ENCODE data around the gene PDGFB.
"Not testable (repeated sequence)": the region's sequence is repeated elsewhere in the genome, so short reads cannot be mapped to it uniquely, and the experiment has no call there.

The PDGFB gene

DNA sequence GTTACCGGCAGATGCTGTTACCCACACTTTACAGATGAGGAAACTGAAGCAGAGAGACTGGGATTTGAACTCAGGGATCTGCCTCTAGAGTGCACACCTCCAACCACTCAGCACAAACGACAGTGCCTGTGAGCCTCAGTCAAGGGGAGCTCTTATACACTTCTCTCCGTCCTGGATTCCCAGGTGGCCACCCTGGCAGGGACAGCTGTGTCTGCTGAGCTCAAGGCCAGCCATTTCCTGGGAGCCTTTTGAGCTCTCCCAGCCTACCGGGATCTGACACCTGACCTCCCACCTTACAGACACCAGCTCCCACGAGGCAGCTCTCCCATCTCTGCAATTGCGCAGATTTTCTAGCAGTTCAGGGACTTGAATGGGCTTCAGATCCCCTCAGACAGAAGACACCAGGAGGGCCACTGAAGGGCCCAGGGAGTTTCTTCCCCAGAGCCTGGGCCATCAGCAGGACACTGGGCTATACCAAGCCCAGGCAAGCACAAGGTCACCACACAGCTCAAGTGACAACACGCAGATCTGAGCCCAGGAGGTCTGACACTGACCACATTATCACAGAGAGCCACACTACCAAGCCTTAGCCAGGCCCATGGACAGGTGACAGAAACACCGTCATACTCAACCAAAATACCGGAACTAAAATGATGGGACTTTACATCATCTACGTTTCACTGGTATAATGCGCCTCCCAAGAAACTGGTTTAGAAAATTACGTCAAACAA, 17.1 kb downstream of the PDGFB start:
- no peak for DNase-seq (ENCODE audit: low spot score)

DNA sequence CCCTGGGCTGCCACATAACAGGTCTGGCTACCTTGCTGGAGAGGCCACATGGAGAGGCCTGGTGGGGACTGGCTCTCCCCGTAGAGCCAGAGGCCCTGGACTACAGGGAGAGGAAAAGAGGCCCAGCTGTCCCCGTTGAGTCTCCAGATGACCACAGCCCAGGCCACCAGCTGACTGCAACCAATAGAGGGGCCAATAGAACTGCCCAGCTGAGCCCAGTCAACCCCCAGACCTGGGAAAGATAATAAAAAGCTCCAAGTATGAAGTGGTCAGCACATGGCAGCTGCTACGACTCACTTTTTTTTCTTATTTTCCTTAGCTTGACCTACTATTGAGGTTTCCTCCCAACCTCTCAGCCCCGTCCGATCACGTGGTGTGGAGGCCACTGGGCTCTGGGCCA, 18.4 kb downstream of the PDGFB start:
- DNase-seq (ENCODE audit: low spot score) = no peak

DNA sequence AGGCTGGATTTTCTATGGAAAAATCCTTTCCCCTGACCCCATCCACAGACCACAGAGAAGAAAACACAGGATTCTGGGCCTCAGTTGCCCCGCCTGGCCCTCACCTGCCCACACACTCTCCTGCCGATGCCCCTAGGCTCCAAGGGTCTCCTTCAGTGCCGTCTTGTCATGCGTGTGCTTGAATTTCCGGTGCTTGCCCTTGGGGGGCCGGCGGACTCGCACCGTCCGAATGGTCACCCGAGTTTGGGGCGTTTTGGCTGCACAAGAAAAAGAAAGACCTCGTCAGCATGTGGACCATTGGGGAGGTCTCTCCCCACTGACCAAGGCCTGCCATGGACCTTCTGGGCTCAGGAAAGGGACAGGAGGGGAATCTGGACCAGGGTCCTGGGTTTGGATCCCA, 19.2 kb downstream of the PDGFB start:
- DNase-seq (ENCODE audit: low spot score) = no peak

DNA sequence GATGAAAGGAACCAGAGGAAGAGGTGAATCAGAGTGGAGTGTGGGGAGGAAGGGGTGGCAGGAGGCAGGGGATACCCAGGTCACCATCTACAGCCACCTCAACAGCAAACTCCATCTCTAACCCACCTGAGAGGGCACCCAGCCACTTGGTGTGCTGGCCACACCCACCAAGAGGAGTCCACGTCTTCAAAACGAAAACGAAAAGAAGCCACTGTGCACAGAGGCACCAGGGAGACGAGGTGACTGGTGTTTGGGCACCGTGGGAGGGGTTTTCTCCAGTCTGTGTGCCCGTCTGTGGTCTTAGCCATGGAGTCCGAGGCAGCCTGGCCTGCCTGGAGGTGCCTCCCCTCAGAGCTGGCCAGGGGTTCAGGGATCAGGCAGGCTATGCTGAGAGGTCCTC, 20.2 kb downstream of the PDGFB start:
- no peak for DNase-seq (ENCODE audit: low spot score)

DNA sequence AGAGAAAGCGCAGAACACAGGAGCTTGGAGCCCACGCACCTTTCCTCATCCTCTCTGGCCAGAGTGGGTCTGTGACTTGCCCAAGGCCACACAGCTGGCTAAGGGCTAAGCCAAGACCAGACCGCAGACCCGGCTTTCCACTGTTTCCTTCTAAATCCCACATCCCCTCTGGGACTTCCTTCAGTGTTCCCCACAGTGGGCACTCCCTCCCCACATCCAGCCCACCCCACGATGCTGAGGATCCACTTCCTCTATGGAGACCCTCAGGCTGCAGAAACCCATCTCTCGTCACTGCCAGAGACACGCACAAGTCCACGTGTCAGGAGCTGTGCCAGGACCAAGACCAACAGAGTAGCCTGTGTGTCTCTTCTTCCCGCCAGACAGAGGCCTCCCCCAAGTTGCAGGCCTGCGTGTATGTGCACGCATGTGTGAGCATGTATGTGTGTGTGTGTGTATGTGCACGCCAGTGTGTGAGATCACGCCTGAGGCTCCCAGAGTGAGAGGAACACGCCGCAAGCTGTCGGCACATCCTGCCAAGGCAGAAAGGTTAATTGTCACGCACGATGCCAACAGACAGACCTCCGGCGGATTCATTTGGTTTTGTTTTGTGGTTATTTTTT, 21.6 kb downstream of the PDGFB start:
- DNase-seq (ENCODE audit: low spot score) = no peak

DNA sequence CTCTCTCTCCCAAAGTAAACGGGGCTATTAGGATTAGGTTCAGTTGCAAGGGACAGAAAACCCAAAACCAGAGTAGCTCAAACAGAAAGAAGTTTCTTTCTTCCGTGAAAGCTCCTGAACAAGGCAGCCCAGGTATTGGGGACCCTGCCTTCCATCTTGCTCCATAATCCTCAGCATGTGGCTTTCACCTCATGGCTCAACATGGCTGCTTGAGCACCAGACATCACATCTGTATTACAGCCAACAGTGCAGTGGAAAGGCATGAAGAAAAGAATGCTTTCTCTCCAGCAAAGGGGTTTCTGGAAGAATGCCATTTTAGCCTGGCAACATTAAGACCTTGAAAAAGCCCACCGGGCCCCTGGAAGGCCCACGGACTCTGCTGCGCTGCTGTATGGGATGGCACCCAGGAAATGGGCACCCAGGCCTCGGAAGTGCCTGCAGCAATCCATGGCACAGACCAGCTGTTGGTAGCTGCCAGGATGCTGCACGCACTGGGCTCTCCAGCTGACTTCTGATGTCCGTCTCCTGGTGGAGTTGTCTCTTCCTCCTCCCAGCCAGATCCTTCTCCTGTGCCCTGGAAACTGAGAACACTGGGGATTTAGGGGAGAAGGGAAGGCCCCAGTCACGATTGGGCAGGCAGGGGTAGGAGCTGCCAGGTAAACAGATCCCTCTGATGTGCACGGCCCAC, 22.6 kb downstream of the PDGFB start:
- no peak for DNase-seq (ENCODE audit: low spot score)

DNA sequence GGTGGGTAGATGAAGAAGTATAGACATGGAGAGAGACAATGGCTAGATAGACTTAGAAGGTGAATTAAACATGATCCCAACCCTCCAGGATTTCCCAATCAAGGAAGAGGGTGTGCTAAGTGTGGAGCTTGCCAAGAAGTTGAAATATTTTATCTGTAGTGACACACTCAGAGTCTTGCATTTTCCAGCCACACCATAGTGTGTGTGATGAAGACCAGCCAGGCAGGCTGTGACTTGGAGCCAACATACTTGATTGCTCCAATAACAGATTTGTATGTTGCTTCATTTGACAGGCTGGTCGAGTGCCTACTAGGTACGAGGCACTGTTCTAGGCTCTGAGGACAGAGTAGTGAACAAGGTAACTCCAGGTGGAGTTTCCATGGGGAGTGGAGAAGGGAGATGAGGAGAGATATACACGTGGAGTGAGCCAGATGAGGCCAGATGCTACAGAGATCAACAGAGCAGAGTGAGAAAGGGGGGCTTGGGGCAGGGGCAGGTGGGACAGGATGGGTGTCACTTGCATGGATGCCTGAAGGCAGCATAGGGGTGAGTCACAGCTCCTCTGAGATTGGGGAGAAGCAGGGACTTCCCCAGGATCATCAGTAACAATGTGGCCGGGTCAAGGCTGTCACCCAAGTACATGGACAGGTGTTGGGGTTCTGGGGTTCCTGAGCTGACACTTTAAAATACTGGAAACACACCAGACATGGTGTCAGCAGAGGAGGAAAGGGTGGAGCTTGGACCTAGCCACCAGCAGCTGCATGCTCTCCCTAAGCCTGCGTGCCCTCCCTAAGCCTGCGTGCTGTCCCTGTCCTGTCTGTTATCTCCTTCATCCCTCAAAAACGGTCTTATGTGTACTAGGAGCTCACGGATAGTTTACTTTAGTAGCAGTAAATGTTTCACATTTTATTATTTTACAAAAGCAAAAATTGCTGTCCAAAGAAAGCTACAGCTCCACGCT, 23.6 kb downstream of the PDGFB start:
- peak; percentile 29 for DNase-seq (ENCODE audit: low spot score)

- DNase-seq (ENCODE audit: low spot score) = no peak
These were observed 24.3 kb downstream of the PDGFB start for GRCh38 chr22:39220450-39220849.

- no peak for DNase-seq (ENCODE audit: low spot score)
These were observed 25.4 kb downstream of the PDGFB start for GRCh38 chr22:39219071-39220039.

DNA sequence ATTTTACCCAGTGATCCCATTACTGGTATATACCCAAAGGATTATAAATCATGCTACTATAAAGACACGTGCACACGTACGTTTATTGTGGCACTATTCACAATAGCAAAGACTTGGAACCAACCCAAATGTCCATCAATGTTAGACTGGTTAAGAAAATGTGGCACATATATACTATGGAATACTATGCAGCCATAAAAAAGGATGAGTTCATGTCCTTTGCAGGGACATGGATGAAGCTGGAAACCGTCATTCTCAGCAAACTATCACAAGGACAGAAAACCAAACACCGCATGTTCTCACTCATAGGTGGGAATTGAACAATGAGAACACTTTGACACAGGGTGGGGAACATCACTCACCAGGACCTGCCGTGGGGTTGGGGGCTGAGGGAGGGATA, 26.4 kb downstream of the PDGFB start:
- DNase-seq (ENCODE audit: low spot score) = not testable (repeated sequence)

DNA sequence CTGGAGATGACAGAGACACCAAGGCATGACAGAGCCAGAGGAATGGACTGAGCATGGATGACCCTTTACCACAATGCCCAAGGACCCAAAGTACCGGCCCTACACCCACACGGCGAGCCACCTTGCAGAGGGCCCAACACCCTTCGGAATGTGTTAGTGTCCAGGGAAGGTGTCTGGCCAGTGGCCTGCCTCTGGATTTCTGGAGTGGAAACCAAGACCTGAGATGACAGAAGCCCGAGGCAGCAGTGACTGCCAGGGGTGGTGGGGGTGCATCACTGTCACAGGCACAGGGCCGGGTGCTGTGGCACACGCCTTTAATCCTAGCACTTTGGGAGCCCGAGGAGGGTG, 28.7 kb downstream of the PDGFB start:
- no peak for DNase-seq (ENCODE audit: low spot score)

DNA sequence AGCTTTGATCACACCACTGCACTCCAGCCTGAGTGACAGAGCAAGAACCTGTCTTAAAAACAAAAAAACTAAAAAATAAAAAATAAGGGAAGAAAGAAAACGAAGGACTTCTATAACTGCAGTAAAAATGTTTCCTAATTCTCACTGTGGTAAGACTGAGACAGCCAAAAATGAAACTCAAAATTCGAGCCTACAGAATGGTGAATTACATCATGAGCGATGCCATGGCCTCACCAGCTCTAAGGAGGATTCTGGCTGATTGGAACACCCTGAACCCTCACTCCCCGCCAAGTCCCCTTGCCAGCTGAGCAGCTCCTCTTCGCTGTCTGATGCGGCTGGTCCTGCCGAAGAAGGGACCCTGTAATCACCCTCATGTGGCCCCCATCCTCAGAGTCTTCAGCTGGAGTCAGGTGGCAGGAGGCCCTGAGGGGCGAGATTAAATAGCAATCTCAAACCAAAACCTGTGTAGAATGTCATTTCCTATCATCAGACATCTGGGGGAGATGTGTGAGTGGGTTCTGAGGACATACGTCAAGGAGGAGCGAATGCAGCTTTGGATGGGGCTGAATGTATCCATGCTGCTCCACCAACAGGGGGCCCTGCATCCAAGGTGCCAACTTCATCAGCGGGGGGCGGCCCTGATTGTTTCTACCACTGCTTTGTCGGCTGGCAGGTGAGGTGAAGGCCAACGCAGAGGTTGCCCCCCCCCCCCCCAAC, 29.2 kb downstream of the PDGFB start:
- peak; percentile 17 for DNase-seq (ENCODE audit: low spot score)

- no peak for DNase-seq (ENCODE audit: low spot score)
These were observed 29.7 kb downstream of the PDGFB start for GRCh38 chr22:39215070-39215396.

DNA sequence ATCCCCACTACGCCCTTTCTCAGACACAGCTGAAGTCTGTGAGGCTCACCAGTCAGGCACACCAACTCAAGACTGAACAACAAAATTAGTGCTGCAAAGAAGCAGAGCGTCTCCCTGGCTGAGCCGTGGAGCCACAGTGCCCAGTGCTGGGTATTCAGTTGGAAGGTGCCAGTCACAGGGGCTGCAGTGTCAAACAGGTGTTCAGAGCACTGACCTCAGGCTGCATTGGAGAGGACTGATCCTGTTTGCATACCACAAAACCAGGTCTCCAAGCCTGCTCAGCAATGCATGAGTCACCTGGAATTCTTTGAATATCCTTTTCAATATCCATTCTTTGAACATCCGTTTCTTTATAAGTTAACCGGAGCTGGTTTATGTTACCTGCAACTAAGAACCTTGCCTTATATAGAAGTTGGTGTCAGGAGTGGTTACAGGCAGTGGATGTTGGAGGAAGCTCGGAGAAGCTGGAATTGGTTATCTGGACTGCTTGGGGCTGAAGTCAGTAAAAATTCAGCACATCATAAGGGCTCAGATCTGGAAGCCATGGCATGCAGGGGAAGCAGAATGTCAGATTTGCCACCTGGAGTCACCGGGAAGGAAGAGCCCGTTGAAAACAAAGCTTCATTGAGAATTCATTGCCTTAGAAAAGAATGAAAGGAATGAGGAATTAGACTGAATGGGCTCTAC, 30.3 kb downstream of the PDGFB start:
- DNase-seq (ENCODE audit: low spot score) = no peak

DNA sequence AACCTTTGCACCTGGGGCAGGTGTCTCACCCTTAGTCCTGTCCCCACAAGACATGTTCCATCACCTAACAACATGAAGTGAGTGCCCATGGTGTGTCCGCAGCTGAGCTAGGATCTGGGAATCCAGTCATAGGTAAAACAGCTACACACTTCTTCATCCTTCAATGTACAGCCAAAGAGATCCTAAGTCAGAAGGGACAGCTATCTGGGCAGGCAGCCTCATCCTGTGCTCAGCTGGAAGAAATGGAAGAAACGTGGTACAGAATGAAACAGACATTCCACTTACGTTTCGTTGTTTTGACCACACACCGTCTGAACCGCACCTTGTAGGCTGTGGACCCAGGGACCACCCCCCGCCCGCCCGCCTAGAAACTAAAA, 30.8 kb downstream of the PDGFB start:
- DNase-seq (ENCODE audit: low spot score) = no peak

DNA sequence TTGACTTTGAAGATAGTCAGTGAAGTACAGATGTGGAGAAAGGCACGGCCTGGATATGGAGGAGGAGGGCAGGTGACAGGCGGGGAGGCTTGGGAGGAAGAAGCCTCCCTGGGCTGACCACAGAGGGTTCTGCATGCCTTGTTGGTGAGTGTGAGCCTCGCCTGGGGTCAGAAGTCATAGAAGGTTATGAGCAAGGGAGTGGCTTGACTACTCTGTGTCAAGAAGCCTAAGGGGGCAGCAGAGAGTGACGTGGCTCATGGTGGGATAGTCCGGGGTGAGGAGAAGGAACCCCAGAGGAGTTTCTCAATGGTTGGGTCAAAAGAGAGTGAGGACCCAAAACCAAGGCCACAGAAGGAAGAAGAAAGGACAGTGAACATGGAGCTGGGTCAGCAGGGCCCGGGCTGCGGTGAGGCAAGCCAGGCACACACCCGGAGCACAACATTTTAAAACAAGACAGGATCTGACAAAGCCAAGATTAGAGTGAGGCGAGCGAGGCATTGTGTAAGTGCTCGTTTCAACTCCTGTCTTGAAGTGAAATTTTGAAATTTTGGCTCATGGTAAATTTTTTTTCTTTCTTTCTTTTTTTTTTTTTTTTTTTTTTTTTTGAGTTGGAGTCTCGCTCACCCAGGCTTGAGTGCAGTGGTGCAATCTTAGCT, 31.9 kb downstream of the PDGFB start:
- no peak for DNase-seq (ENCODE audit: low spot score)

- no peak for DNase-seq (ENCODE audit: low spot score)
These were observed 35.0 kb downstream of the PDGFB start for GRCh38 chr22:39209756-39210155.

- DNase-seq (ENCODE audit: low spot score) = no peak
These were observed 36.6 kb downstream of the PDGFB start for GRCh38 chr22:39208013-39208680.

All from hepatic stellate cell (primary cell).